Hindlimb muscle (tissue), 1 donor: ENCODE results near the gene AGFG1. TPM values are rescaled to one million over a fixed set of nuclear protein-coding genes. Genes with fewer than 3 reads are reported as not detected.

Source experiments
- polyA plus RNA-seq: library from polyadenylated mRNA; unstranded; fragments of 120-200 nt; gene quantifications from one replicate; pipeline ENCODE4 v1.2.1, GENCODE V29; 2013; ENCODE audit not compliant: insufficient read length

AGFG1 gene
- polyA plus RNA-seq, 1 donor: 50.0 TPM

Other genes starting within 250 kb of the AGFG1 start
- gene MFF, start 146.9 kb upstream of the AGFG1 start, polyA plus RNA-seq: 66.5 TPM
- not detected for gene TM4SF20, start 92.8 kb upstream of the AGFG1 start, polyA plus RNA-seq
- not detected for gene SCYGR1, start 84.2 kb upstream of the AGFG1 start, polyA plus RNA-seq
- gene SCYGR2, start 126.7 kb downstream of the AGFG1 start, polyA plus RNA-seq: not detected
- gene SCYGR3, start 142.7 kb downstream of the AGFG1 start, polyA plus RNA-seq: not detected
- gene SCYGR4, start 145.3 kb downstream of the AGFG1 start, polyA plus RNA-seq: not detected
- gene SCYGR5, start 194.6 kb downstream of the AGFG1 start, polyA plus RNA-seq: not detected
- 0.67 TPM for gene SLC19A3, start 245.9 kb downstream of the AGFG1 start, polyA plus RNA-seq